HEK293 (cell line): ENCODE data around the gene ALS2CL.

Experiments
- CTCF ChIA-PET: fragments of 350-600 bp; formaldehyde crosslinking; extraction: SDS; loops from one replicate; lab custom pipeline; 2021; ENCODE audit warnings: antibody characterized with exemption; lab: Yijun Ruan, JAX
- POLR2A ChIA-PET: fragments of 300-600 bp; formaldehyde crosslinking; extraction: SDS; loops from one replicate; lab custom pipeline; 2020; ENCODE audit warnings: antibody characterized with exemption, inconsistent platforms; lab: Yijun Ruan, JAX
- H3K27ac ChIP-seq: fragments of 200-500 bp; sonication (Bioruptor generic); 2 replicates; pipeline ENCODE4 v1.5.1; 2014; ENCODE audit warnings: low read depth, low read length, control low read depth, inconsistent platforms; ENCODE audit errors: extremely low read depth
- H3K36me3 ChIP-seq, 2 experiments: fragments of 200-500 bp in 1 of 2; sonication (Bioruptor generic) in 1 of 2; 1 replicate in 1 of 2; 2 replicates in 1 of 2; pipeline ENCODE4 v1.5.1; 2014 to 2017; ENCODE audit warnings: inconsistent platforms in 2 of 2, low read length in 2 of 2; ENCODE audit not compliant: control insufficient read depth in 2 of 2, insufficient read depth in 1 of 2
- H3K4me1 ChIP-seq: fragments of 200-500 bp; sonication (Bioruptor generic); 2 replicates; pipeline ENCODE4 v1.5.1; 2014; ENCODE audit warnings: mild to moderate bottlenecking, low read length, inconsistent platforms; ENCODE audit not compliant: control insufficient read depth, insufficient read depth
- H3K4me3 ChIP-seq: 2 replicates; pipeline ENCODE4 v1.5.1; 2011; ENCODE audit warnings: low read depth, mild to moderate bottlenecking, control low read depth, low read length, moderate library complexity
- H3K9me3 ChIP-seq: fragments of 200-500 bp; sonication (Bioruptor generic); 2 replicates; pipeline ENCODE4 v1.5.1; 2014; ENCODE audit warnings: low read depth, low read length, inconsistent platforms; ENCODE audit not compliant: control insufficient read depth, insufficient read depth
- EGR2 ChIP-seq: fragments of 450-650 bp; formaldehyde crosslinking; IDR thresholded peaks from 2 replicates; pipeline ENCODE4 v1.5.1; 2016; ENCODE audit warnings: low read depth, missing biosample characterization, missing genetic modification characterization
- KLF16 ChIP-seq: fragments of 450-650 bp; formaldehyde crosslinking; IDR thresholded peaks from 2 replicates; pipeline ENCODE4 v1.5.1; 2017; ENCODE audit warnings: missing biosample characterization, missing genetic modification characterization
- MZF1 ChIP-seq: fragments of 450-650 bp; formaldehyde crosslinking; IDR thresholded peaks from 2 replicates; pipeline ENCODE4 v1.5.1; 2017; ENCODE audit warnings: missing biosample characterization, missing genetic modification characterization, borderline replicate concordance
- ZFHX2 ChIP-seq: fragments of 450-650 bp; formaldehyde crosslinking; conservative IDR thresholded peaks from 2 replicates; pipeline ENCODE4 v1.5.1; 2016; ENCODE audit warnings: missing biosample characterization, missing genetic modification characterization
- ZNF223 ChIP-seq: fragments of 450-650 bp; formaldehyde crosslinking; IDR thresholded peaks from 2 replicates; pipeline ENCODE4 v1.5.1; 2016; ENCODE audit warnings: missing biosample characterization, missing genetic modification characterization
- ZNF266 ChIP-seq: fragments of 450-650 bp; formaldehyde crosslinking; IDR thresholded peaks from 2 replicates; pipeline ENCODE4 v1.5.1; 2016; ENCODE audit warnings: missing biosample characterization, missing genetic modification characterization, low read depth
- ZNF302 ChIP-seq: fragments of 450-650 bp; formaldehyde crosslinking; IDR thresholded peaks from 2 replicates; pipeline ENCODE4 v1.5.1; 2016; ENCODE audit warnings: missing biosample characterization, missing genetic modification characterization, low read depth
- ZNF473 ChIP-seq: fragments of 450-650 bp; formaldehyde crosslinking; IDR thresholded peaks from 2 replicates; pipeline ENCODE4 v1.5.1; 2017; ENCODE audit warnings: missing biosample characterization, missing genetic modification characterization
- ZNF529 ChIP-seq: fragments of 450-650 bp; formaldehyde crosslinking; IDR thresholded peaks from 2 replicates; pipeline ENCODE4 v1.5.1; 2017; ENCODE audit warnings: missing genetic modification characterization, missing biosample characterization; ENCODE audit not compliant: insufficient replicate concordance
- ZNF530 ChIP-seq: fragments of 450-650 bp; formaldehyde crosslinking; IDR thresholded peaks from 2 replicates; pipeline ENCODE4 v1.5.1; 2016; ENCODE audit warnings: low read depth, missing biosample characterization, missing genetic modification characterization
- ZNF555 ChIP-seq: fragments of 450-650 bp; formaldehyde crosslinking; conservative IDR thresholded peaks from 2 replicates; pipeline ENCODE4 v1.5.1; 2017; ENCODE audit warnings: missing biosample characterization, mild to moderate bottlenecking, missing genetic modification characterization, inconsistent platforms
- ZNF560 ChIP-seq: fragments of 450-650 bp; formaldehyde crosslinking; IDR thresholded peaks from 2 replicates; pipeline ENCODE4 v1.5.1; 2017; ENCODE audit warnings: missing biosample characterization, missing genetic modification characterization, borderline replicate concordance
- ZNF571 ChIP-seq: fragments of 450-650 bp; formaldehyde crosslinking; IDR thresholded peaks from 2 replicates; pipeline ENCODE4 v1.5.0; 2017; ENCODE audit warnings: missing biosample characterization, missing genetic modification characterization
- ZNF707 ChIP-seq: fragments of 450-650 bp; formaldehyde crosslinking; IDR thresholded peaks from 2 replicates; pipeline ENCODE4 v1.5.1; 2016; ENCODE audit warnings: missing biosample characterization, missing genetic modification characterization
- TF ChIP-seq, protein P1 (sequence below): fragments of 450-650 bp; formaldehyde crosslinking; IDR thresholded peaks from 2 replicates; pipeline ENCODE4 v1.5.1; 2016; ENCODE audit warnings: missing biosample characterization, missing genetic modification characterization
- TF ChIP-seq, protein P2 (sequence below): sonication (generic); formaldehyde crosslinking; IDR thresholded peaks from 2 replicates; pipeline ENCODE4 v1.8.1; 2022; ENCODE audit warnings: mild to moderate bottlenecking, moderate library complexity, missing genetic modification reagents
- TF ChIP-seq, protein P3 (sequence below): fragments of 450-650 bp; formaldehyde crosslinking; IDR thresholded peaks from 2 replicates; pipeline ENCODE4 v1.5.1; 2017; ENCODE audit warnings: missing biosample characterization, mild to moderate bottlenecking, missing genetic modification characterization, moderate library complexity
- TF ChIP-seq, protein P4 (sequence below): fragments of 450-650 bp; IDR thresholded peaks from 2 replicates; pipeline ENCODE4 v1.5.1; 2018; ENCODE audit warnings: missing biosample characterization, missing genetic modification characterization
- TF ChIP-seq, protein P5 (sequence below): fragments of 450-650 bp; formaldehyde crosslinking; IDR thresholded peaks from 2 replicates; pipeline ENCODE4 v1.5.1; 2017; ENCODE audit warnings: missing biosample characterization, missing genetic modification characterization
- TF ChIP-seq, protein P6 (sequence below): fragments of 450-650 bp; formaldehyde crosslinking; IDR thresholded peaks from 2 replicates; pipeline ENCODE4 v1.5.1; 2016; ENCODE audit warnings: missing biosample characterization, missing genetic modification characterization
- TF ChIP-seq, protein P7 (sequence below): fragments of 450-650 bp; formaldehyde crosslinking; IDR thresholded peaks from 2 replicates; pipeline ENCODE4 v1.5.1; 2016; ENCODE audit warnings: missing biosample characterization, missing genetic modification characterization

The ALS2CL gene

DNA sequence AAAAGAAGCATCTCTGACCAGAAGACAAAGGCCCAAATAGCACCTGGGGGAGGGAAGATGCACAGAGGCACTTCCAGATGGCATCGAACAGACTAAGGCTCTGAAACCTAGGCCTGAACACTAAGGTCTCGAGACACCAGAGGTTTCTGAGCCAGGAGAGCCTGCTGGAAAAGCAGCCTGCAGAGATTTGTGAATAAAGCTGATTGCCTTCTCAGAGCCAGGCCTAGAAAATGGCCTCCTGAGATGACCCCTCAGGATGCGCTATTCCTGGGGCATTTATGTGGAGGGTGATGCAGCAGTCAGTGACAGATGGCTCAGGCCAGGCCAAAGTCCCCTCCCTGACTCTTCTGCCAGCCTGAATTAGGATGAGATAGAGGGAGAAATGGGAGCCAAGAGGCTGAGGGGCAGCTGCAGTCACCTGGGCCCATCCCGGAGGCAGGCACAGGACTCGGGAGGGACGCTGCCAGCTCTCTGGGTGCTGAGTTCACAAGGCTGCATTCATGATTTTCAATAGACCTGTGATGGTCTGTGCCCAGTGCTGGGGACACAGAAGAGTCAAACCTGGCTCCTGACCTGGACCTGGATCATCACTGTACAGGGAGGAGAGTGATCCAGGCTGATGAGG is 17.3 kb upstream of the ALS2CL start (continued):
- TF ChIP-seq, protein P1, sequence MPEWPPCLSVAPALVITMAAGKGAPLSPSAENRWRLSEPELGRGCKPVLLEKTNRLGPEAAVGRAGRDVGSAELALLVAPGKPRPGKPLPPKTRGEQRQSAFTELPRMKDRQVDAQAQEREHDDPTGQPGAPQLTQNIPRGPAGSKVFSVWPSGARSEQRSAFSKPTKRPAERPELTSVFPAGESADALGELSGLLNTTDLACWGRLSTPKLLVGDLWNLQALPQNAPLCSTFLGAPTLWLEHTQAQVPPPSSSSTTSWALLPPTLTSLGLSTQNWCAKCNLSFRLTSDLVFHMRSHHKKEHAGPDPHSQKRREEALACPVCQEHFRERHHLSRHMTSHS (tag by site-specific recombination), result no peak
- TF ChIP-seq EGR2 (tag by site-specific recombination) (no peak), KLF16 (tag by site-specific recombination) (no peak), ZNF707 (no peak)
- TF ChIP-seq, protein P2, sequence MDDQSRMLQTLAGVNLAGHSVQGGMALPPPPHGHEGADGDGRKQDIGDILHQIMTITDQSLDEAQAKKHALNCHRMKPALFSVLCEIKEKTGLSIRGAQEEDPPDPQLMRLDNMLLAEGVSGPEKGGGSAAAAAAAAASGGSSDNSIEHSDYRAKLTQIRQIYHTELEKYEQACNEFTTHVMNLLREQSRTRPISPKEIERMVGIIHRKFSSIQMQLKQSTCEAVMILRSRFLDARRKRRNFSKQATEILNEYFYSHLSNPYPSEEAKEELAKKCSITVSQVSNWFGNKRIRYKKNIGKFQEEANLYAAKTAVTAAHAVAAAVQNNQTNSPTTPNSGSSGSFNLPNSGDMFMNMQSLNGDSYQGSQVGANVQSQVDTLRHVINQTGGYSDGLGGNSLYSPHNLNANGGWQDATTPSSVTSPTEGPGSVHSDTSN (CRISPR knock-in tag), result no peak
- TF ChIP-seq, protein P3, sequence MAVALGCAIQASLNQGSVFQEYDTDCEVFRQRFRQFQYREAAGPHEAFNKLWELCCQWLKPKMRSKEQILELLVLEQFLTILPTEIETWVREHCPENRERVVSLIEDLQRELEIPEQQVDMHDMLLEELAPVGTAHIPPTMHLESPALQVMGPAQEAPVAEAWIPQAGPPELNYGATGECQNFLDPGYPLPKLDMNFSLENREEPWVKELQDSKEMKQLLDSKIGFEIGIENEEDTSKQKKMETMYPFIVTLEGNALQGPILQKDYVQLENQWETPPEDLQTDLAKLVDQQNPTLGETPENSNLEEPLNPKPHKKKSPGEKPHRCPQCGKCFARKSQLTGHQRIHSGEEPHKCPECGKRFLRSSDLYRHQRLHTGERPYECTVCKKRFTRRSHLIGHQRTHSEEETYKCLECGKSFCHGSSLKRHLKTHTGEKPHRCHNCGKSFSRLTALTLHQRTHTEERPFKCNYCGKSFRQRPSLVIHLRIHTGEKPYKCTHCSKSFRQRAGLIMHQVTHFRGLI (tag by site-specific recombination), result no peak
- TF ChIP-seq, all 188 proteins: peak for 0

DNA sequence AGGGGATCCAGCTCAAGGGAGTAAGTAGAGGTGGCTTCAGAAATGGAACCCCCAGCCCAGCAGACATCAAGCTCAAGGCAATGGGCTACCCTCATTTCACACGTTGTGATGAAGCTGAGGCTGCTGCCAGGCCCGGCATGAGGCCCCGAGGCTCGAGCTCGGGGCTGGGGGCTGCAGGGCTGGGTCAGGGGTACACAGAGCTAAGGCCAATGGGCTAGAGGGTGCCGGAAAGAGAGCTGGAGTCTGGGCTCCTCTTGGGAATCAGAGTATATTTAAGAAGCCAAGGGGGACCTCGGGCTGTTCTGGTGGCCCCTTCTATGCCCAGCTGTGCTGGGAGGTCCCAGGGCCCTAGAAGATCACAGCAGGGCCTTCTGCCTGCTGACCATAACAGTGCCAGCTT is 16.8 kb upstream of the ALS2CL start:
- Histone ChIP-seq H3K4me1 (no peaks in the 10 kb centered on the region), H3K9me3 (no peaks in the 10 kb centered on the region), H3K36me3 (no peaks in the 10 kb centered on the region), H3K27ac (no peak overlapping the region), H3K4me3 (no peak overlapping the region)
- POLR2A ChIA-PET, result no interaction called here
- CTCF ChIA-PET, result interaction anchor here (0.6 kb wide), 1 partner anchor 100 kb away, joined by 3 read pairs; no protein-coding TSS in a partner anchor
- no peak for TF ChIP-seq ZNF473
- no peak for TF ChIP-seq ZNF560 (tag by site-specific recombination)
- TF ChIP-seq ZNF223 (tag by site-specific recombination), result no peak
- no peak for TF ChIP-seq ZNF530 (tag by site-specific recombination)
- no peak for TF ChIP-seq MZF1 (tag by site-specific recombination)
- TF ChIP-seq ZNF266 (tag by site-specific recombination), result no peak
- TF ChIP-seq ZNF529, result no peak

DNA sequence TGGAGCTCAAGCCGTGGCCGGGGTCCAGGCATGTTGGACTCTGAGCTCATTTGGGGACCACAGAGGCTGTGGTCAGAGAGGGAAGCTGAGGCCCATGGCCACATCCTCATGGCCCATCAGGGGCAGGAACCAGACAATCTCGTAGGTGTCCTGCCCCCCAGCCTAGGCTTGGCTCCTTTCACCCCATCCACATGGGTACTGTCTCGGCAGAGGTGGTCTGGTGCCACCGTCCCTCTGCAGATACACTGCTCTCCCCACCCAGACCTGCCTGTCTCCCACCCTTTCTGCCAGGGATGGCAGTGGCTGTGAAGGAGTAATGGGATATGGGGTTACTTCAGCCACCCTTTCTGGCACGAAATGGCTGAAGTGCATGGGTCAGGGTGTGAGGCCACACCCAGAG is 16.2 kb upstream of the ALS2CL start:
- POLR2A ChIA-PET, result no interaction called here
- Histone ChIP-seq H3K9me3 (no peaks in the 10 kb centered on the region), H3K36me3 (no peaks in the 10 kb centered on the region), H3K4me3 (no peak overlapping the region), H3K27ac (no peak overlapping the region), H3K4me1 (no peaks in the 10 kb centered on the region)
- CTCF ChIA-PET, result interaction anchor here (0.6 kb wide), 1 partner anchor 100 kb away, joined by 3 read pairs; no protein-coding TSS in a partner anchor
- no peak for TF ChIP-seq ZNF571 (tag by site-specific recombination)
- TF ChIP-seq MZF1 (tag by site-specific recombination), result no peak
- TF ChIP-seq, protein P4, sequence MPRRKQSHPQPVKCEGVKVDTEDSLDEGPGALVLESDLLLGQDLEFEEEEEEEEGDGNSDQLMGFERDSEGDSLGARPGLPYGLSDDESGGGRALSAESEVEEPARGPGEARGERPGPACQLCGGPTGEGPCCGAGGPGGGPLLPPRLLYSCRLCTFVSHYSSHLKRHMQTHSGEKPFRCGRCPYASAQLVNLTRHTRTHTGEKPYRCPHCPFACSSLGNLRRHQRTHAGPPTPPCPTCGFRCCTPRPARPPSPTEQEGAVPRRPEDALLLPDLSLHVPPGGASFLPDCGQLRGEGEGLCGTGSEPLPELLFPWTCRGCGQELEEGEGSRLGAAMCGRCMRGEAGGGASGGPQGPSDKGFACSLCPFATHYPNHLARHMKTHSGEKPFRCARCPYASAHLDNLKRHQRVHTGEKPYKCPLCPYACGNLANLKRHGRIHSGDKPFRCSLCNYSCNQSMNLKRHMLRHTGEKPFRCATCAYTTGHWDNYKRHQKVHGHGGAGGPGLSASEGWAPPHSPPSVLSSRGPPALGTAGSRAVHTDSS, result no peak
- no peak for TF ChIP-seq ZNF555 (tag by site-specific recombination)
- TF ChIP-seq, protein P5, sequence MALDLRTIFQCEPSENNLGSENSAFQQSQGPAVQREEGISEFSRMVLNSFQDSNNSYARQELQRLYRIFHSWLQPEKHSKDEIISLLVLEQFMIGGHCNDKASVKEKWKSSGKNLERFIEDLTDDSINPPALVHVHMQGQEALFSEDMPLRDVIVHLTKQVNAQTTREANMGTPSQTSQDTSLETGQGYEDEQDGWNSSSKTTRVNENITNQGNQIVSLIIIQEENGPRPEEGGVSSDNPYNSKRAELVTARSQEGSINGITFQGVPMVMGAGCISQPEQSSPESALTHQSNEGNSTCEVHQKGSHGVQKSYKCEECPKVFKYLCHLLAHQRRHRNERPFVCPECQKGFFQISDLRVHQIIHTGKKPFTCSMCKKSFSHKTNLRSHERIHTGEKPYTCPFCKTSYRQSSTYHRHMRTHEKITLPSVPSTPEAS (tag by site-specific recombination), result no peak
- TF ChIP-seq, protein P3 (tag by site-specific recombination), result no peak
- TF ChIP-seq, protein P6, sequence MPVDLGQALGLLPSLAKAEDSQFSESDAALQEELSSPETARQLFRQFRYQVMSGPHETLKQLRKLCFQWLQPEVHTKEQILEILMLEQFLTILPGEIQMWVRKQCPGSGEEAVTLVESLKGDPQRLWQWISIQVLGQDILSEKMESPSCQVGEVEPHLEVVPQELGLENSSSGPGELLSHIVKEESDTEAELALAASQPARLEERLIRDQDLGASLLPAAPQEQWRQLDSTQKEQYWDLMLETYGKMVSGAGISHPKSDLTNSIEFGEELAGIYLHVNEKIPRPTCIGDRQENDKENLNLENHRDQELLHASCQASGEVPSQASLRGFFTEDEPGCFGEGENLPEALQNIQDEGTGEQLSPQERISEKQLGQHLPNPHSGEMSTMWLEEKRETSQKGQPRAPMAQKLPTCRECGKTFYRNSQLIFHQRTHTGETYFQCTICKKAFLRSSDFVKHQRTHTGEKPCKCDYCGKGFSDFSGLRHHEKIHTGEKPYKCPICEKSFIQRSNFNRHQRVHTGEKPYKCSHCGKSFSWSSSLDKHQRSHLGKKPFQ (tag by site-specific recombination), result no peak
- TF ChIP-seq, protein P7, sequence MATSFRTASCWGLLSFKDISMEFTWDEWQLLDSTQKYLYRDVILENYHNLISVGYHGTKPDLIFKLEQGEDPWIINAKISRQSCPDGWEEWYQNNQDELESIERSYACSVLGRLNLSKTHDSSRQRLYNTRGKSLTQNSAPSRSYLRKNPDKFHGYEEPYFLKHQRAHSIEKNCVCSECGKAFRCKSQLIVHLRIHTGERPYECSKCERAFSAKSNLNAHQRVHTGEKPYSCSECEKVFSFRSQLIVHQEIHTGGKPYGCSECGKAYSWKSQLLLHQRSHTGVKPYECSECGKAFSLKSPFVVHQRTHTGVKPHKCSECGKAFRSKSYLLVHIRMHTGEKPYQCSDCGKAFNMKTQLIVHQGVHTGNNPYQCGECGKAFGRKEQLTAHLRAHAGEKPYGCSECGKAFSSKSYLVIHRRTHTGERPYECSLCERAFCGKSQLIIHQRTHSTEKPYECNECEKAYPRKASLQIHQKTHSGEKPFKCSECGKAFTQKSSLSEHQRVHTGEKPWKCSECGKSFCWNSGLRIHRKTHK (tag by site-specific recombination), result no peak
- no peak for TF ChIP-seq ZFHX2 (tag by site-specific recombination)
- TF ChIP-seq ZNF302 (tag by site-specific recombination), result no peak
